A673 (cell line): ENCODE results near the gene EXOC2.

Source experiments
- CTCF ChIP-seq: fragments of 300-800, 200-600 bp; sonication (generic); conservative IDR thresholded peaks from 2 replicates; pipeline ENCODE4 v1.5.1; 2017; ENCODE audit warnings: low read depth, mild to moderate bottlenecking, antibody characterized with exemption, low read length, moderate library complexity, mixed read lengths
- EZH2 ChIP-seq: fragments of 200-600 bp; sonication (generic); IDR thresholded peaks from 2 replicates; pipeline ENCODE4 v1.6.1; 2017; ENCODE audit warnings: borderline replicate concordance, low read depth, mild to moderate bottlenecking, mixed read lengths, antibody characterized with exemption, low read length; ENCODE audit not compliant: poor library complexity, severe bottlenecking

GRCh38 chr6:513961-514360 is 179.0 kb downstream of the EXOC2 start:
- no peak for TF ChIP-seq CTCF
- TF ChIP-seq EZH2: no peak
